Measurements from ENCODE around the gene KATNB1.
"Not testable (repeated sequence)": the region's sequence is repeated elsewhere in the genome, so short reads cannot be mapped to it uniquely, and the experiment has no call there.

The KATNB1 gene

GRCh38 chr16:57794849-57795430 is 59.4 kb downstream of the KATNB1 start:
- ATAC-seq (replicated peaks) (peak in 1 of 2 donors; percentile 10), DNase-seq (no peak)
- Mint-ChIP-seq H3K4me1 (peaks cover 5 to 18% of the 10 kb centered on the region in 2 donors), H3K4me3 (no peak overlapping the region), H3K36me3 (no peaks in the 10 kb centered on the region), H3K27me3 (peaks cover 19 to 28% of the 10 kb centered on the region in 2 donors), H3K27ac (no peak overlapping the region), H3K9me3 (no peaks in the 10 kb centered on the region)

DNA sequence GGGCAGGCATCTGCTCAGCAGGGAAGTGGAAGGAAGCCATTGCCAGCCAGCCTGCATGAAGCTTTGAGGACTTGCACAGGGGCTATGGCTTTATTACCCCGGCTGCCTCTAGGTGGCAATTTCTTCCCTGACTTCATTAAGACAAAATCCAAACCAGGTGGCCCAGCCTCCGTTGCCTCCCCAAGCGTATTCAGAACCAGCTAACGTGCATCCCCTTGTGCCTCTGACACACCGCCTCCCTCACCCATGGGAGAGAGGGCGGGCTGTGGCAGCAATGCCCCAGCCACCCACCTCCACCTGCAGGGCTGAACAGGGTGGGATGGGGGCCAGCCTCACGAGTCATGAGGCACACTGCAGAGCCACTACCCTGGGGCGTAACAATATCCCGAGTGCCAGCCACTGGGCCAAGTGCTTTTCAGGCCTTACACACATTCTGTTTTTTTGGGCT is 59.9 kb downstream of the KATNB1 start:
- H3K36me3 Mint-ChIP-seq: no peaks in the 10 kb centered on the region
- H3K27ac Mint-ChIP-seq: no peak overlapping the region
- no peak overlapping the region for H3K4me3 Mint-ChIP-seq
- DNase-seq (no peak), ATAC-seq (replicated peaks) (peak; percentile 62 to 78)
- peaks cover 8 to 22% of the 10 kb centered on the region in 2 donors for H3K4me1 Mint-ChIP-seq
- H3K9me3 Mint-ChIP-seq: no peaks in the 10 kb centered on the region
- H3K27me3 Mint-ChIP-seq: peaks cover 24 to 33% of the 10 kb centered on the region in 2 donors

DNA sequence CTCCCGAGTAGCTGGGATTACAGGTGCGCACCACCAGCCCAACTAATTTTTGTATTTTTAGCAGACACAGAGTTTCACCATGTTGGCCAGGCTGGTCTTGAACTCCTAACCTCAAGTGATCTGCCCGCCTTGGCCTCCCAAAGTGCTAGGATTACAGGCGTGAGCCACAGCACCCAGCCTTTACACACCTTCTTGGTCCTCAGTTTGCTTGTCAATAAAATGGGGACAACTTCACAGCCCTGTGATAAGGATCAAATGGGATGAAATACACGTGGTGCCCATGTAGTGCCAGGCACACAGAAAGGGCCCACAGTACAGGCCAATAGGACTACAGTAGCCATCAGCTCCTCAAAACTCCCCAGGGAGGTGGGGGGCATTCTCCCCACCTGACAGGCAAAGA is 60.4 kb downstream of the KATNB1 start:
- peaks cover 26 to 39% of the 10 kb centered on the region in 2 donors for H3K27me3 Mint-ChIP-seq
- not testable (repeated sequence) for H3K36me3 Mint-ChIP-seq; ATAC-seq (replicated peaks); H3K27ac Mint-ChIP-seq; DNase-seq; H3K9me3 Mint-ChIP-seq; H3K4me3 Mint-ChIP-seq
- peaks cover 10 to 27% of the 10 kb centered on the region in 2 donors for H3K4me1 Mint-ChIP-seq

DNA sequence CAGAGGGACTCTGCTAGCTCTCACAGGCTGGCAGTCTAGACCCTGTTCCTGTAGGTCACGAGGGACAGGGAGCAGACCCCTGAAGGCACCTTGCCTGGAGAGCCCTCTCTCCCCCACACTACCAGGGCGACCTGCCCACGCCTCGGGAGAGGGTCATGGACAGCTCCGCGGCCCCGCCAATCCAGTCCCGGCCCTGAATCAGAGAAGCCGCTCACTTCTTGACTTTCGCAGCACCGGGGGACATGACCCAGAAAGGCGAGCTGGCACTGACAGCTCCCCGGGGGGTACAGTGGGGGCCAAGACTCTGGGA is 61.6 kb downstream of the KATNB1 start:
- Mint-ChIP-seq H3K4me3 (no peak overlapping the region), H3K27ac (no peak overlapping the region), H3K36me3 (no peaks in the 10 kb centered on the region), H3K27me3 (peaks cover 31 to 40% of the 10 kb centered on the region in 2 donors), H3K9me3 (no peaks in the 10 kb centered on the region), H3K4me1 (peaks cover 16 to 28% of the 10 kb centered on the region in 2 donors)
- ATAC-seq (replicated peaks) (no peak), DNase-seq (no peak)

GRCh38 chr16:57797526-57798266 is 62.1 kb downstream of the KATNB1 start:
- Mint-ChIP-seq H3K4me1 (peaks cover 18 to 32% of the 10 kb centered on the region in 2 donors), H3K9me3 (no peaks in the 10 kb centered on the region), H3K27me3 (peaks cover 35 to 45% of the 10 kb centered on the region in 2 donors), H3K4me3 (no peak overlapping the region), H3K27ac (no peak overlapping the region), H3K36me3 (peaks cover 0 to 2% of the 10 kb centered on the region in 2 donors)
- ATAC-seq (replicated peaks) (no peak), DNase-seq (no peak)

DNA sequence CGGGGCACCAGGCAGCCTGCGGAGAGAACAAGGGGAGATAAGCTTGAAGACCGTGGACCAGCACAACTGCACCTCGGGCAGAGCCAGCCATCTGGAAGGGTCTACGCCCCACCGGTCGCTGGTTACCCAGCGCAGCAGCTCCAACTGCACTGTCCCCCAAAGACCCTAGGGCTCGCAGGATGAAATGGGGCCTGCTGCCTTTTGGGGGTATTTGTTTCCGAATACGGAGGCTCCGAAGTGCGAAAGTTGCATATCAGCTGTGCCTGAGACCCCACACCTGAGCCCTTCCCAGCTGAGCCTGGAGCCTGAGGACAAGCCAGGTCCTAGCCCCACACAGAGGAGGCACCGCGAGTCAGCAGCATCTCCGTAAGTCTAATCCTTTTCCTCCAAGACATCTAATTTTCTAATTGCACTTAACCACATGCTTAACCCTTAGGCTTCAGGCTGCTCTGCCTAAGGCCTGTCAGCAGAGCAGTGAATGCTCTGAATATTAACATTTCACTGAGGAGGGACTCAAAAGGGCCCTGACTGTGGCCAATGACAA is 62.8 kb downstream of the KATNB1 start:
- ATAC-seq (replicated peaks) (no peak), DNase-seq (no peak)
- no peaks in the 10 kb centered on the region for H3K9me3 Mint-ChIP-seq
- H3K27me3 Mint-ChIP-seq: peaks cover 41 to 51% of the 10 kb centered on the region in 2 donors
- peaks cover 22 to 36% of the 10 kb centered on the region in 2 donors for H3K4me1 Mint-ChIP-seq
- H3K4me3 Mint-ChIP-seq: no peak overlapping the region
- H3K36me3 Mint-ChIP-seq: peaks cover 0 to 3% of the 10 kb centered on the region in 2 donors
- no peak overlapping the region for H3K27ac Mint-ChIP-seq

DNA sequence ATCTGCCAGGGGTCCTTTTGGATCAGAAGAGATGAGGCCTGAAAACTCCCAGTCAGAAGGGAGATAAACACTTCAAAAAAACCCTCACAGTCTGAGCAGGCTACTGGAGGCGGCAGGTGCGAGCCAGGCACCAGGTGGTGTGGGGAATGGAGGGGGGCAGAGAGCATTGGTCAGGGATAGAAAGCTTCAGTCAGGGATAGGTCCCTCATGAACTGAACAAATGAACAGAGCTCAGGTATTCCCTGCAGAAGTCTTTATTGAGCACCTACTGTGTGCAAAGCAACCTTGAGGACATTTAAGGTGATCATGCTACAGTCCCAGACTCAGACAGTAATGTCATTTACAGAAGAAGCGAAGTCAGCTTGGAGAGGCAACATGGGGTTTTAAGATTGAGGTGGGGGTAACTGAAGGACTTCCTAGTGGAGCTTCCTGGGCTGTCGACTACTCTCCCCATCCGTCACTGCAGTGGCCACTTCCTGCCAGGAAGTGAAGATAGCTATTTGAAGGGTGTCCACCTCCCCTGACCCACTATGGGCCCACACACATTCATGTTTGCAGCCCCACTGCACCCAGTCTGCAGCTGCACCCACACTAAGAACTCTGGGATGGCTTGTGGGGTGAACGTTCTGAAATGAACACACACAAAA is 63.5 kb downstream of the KATNB1 start:
- no peak overlapping the region for H3K4me3 Mint-ChIP-seq
- ATAC-seq (replicated peaks): no peak
- no peak overlapping the region for H3K27ac Mint-ChIP-seq
- H3K36me3 Mint-ChIP-seq: peaks cover 0 to 3% of the 10 kb centered on the region in 2 donors
- H3K4me1 Mint-ChIP-seq: peaks cover 22 to 36% of the 10 kb centered on the region in 2 donors
- H3K9me3 Mint-ChIP-seq: no peaks in the 10 kb centered on the region
- peaks cover 43 to 52% of the 10 kb centered on the region in 2 donors for H3K27me3 Mint-ChIP-seq
- DNase-seq: no peak

DNA sequence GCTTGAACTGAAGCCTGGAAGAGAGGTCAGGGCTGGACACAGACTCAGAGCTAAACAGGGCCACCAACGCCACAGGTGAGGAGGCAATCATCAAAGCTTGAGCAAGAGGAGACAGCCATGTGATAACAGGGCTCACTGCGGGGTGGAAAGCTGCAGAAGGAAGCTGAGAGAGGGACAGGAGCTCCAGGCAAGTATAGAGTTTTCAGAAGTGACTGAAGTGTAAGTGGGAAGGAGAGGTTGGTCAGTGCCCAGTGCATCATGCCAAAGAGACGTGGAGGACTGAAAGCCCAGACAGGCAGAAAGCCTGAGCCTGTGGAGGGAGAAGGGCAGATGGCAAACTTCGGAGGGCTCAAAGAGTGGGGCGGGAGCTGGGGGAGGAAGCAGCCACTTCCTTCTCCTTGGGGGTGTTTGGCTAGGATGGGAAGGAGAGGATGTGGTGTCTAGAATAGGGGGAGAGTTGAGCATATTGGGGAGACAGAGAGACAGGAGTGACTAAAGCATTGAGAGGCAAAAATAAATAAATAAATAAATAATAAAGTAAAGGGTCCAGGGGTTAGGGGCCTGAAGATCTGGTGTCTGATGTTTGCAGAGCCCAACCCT is 64.1 kb downstream of the KATNB1 start:
- Mint-ChIP-seq H3K9me3 (no peaks in the 10 kb centered on the region), H3K4me1 (peaks cover 22 to 36% of the 10 kb centered on the region in 2 donors), H3K27me3 (peaks cover 46 to 56% of the 10 kb centered on the region in 2 donors), H3K4me3 (no peak overlapping the region), H3K36me3 (peaks cover 0 to 3% of the 10 kb centered on the region in 2 donors), H3K27ac (peak overlapping the region; percentile 3)
- ATAC-seq (replicated peaks) (no peak), DNase-seq (no peak)

DNA sequence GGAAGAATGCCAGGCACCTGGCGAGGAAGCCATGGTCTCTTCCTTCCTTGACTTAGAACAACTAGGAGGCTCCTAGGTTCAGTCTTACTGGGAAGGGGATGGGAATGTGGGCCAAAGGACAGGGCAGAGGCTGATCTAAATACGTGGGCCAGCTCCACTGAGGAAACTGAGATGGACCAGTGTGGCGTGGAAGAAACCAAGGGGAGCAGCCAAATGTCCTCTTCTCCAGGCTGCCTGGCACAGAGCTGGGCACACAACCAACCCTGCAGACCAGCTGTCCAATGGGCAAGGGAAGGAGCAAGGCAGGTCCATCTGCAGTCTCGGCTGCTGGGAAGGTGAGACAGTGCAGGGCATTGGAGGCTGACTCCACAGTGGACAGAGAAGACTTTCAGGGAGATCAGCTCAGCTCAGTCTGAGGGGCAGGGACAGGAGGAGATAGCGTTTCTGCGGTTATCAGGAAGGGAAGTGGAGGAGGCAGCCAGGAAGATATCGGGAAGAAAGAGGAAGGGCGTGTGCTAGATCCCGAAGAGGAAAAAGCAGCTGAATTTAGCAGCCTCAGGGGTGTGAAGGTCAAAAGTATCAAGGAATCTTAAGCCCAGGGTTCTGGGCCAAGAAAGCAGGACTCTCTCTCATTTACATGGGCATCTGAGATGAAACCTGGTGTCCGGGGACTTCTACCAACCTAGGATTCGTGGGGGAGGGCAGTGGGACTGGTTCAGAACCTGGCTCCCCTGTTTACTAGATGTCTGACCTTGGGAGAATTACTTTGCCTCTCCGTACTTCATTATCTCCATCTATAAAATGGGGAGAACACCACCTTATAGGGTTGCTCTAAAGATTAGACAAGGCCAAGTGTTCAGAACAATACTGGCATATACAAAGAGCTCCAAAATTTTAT is 64.9 kb downstream of the KATNB1 start:
- Mint-ChIP-seq H3K9me3 (no peaks in the 10 kb centered on the region), H3K36me3 (peaks cover 0 to 3% of the 10 kb centered on the region in 2 donors), H3K4me1 (peaks cover 22 to 34% of the 10 kb centered on the region in 2 donors), H3K27ac (no peak overlapping the region), H3K27me3 (peaks cover 46 to 56% of the 10 kb centered on the region in 2 donors), H3K4me3 (no peak overlapping the region)
- DNase-seq (no peak), ATAC-seq (replicated peaks) (no peak)

DNA sequence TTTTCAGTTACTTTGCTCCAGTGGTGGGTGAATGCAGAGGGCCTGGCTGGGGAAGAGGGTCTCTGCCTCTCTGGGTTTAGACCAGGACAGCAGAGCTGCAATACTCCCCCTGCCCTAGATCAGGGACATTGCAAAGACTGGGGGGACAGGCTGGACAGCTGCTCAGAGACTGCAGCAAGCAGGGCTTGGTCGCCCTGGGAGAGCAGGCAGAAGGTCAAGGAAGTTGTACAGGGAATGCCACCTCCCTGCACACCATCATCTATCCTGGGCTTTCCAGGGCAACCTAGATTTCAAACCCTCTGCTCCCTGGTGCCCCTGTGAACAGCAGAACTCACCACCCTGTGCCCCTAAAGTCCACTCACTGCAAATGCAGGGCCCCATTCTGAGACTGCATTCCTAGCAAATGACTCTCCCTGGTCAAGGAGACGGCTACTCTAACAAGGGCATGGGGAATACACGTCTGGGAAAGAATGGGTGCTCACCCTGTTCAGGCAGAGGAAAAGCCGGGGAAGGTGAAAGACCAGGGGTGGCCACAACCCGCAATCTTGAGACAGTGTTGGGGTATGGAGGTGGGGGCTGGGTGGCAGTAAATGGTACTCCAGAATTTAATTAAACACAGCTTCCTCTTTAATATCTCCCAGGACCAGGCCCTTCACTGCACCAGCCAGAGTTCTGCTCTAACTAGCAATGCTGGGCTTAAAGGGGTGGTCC is 65.7 kb downstream of the KATNB1 start:
- Mint-ChIP-seq H3K4me3 (peak overlapping the region in 1 of 2 donors; percentile 35), H3K9me3 (no peaks in the 10 kb centered on the region), H3K4me1 (peaks cover 22 to 32% of the 10 kb centered on the region in 2 donors), H3K27me3 (peaks cover 52 to 59% of the 10 kb centered on the region in 2 donors), H3K27ac (no peak overlapping the region), H3K36me3 (peaks cover 0 to 3% of the 10 kb centered on the region in 2 donors)
- DNase-seq (no peak), ATAC-seq (replicated peaks) (peak in 1 of 2 donors; percentile 16)

DNA sequence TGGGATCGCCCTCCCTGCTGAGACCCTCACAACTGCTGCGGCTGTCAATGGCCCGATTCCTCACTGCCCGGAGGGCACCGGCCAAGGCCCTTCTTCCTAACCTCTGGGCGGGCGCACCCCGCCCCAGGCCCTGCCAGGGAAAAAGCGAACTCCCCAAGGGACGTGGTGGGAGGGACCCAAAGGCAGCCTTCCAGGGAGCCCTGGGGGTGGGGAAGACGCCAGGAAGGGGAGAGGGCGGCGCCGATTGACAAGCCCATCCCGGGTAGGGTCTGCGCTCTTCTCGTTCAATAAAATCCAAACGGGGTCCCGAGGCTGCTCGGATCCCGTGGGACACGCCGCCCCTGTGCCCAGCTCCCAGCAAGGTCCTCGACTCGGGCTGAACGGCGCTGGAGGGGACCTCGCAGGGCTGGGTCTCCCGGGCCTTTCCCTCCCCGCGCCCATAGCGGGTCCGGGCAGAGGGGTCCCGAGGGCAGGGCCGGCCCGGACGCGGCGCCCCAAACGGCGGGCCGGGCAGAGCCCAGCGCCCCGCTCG is 66.3 kb downstream of the KATNB1 start:
- peaks cover 22 to 32% of the 10 kb centered on the region in 2 donors for H3K4me1 Mint-ChIP-seq
- peak overlapping the region in 1 of 2 donors; percentile 35 for H3K4me3 Mint-ChIP-seq
- no peak for DNase-seq
- no peaks in the 10 kb centered on the region for H3K9me3 Mint-ChIP-seq
- no peak overlapping the region for H3K27ac Mint-ChIP-seq
- peaks cover 52 to 62% of the 10 kb centered on the region in 2 donors for H3K27me3 Mint-ChIP-seq
- ATAC-seq (replicated peaks): peak; percentile 41 to 47
- H3K36me3 Mint-ChIP-seq: peaks cover 0 to 3% of the 10 kb centered on the region in 2 donors

- Mint-ChIP-seq H3K27ac (peak within 1 kb of the TSS; percentile 85), H3K4me3 (peak within 1 kb of the TSS; percentile 87 to 89), H3K27me3 (peaks cover 57 to 62% of the 10 kb centered on the region in 2 donors), H3K9me3 (no peaks in the 10 kb centered on the region), H3K36me3 (peaks cover 0 to 3% of the 10 kb centered on the region in 2 donors), H3K4me1 (peaks cover 24 to 32% of the 10 kb centered on the region in 2 donors)
- ATAC-seq (replicated peaks): peak; percentile 73 to 78
- peak; percentile 21 for DNase-seq
Observed at GRCh38 chr16:57802341-57803133, 67.0 kb downstream of the KATNB1 start, which contains the start of gene KIFC3. Gene KIFC3 (minus strand): TSS chr16:57802491. CDS start chr16:57798243, 4,248 bp downstream.

Measured in stimulated activated naive B cell treated with anti-CD40 and anti-IgM and Interleukin-4, amounts not matched to agents 10 μg/mL and 1 μg/mL and 100 μg/mL, for 72 hours (primary cell).